ENCODE data around the gene ECHS1.
A peak's percentile ranks its signal among the peaks of the same experiment; 100 is the strongest.

Gene ECHS1

GRCh38 chr10:133356549-133357284, 16.4 kb downstream of the ECHS1 start:
- no peak for DNase-seq (ENCODE audit: low read depth)
- TF ChIP-seq CTCF (IDR thresholded peaks at IDR 0.05; ENCODE audit: insufficient read depth, low read depth, low read length, missing control alignments), result no peak
- peak overlapping the region; percentile 74 for H3K4me3 ChIP-seq (ENCODE audit: low read depth, low read length)

DNA sequence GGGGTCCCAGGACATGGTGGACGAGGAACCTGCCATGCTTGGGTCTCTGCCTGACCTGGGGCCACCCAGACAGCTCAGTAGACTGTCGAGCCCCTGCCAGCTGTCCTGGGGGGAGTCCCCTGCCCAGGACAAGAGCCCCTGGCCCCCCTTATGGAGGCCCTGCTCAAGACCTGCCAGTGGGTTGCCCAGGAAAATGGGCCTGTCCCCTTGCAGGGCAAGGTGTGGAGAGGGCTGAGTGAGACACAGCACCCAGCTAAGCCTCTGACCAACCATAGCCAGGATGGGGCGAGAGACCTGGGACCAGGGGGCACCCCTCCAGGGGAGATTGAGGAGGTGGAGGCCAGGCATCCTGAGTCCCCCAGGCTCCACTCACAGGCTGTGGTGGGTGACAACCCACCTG, 17.2 kb downstream of the ECHS1 start:
- no peak overlapping the region for H3K4me3 ChIP-seq (ENCODE audit: low read depth, low read length)
- no peak for TF ChIP-seq CTCF (IDR thresholded peaks at IDR 0.05; ENCODE audit: insufficient read depth, low read depth, low read length, missing control alignments)
- DNase-seq (ENCODE audit: low read depth), result no peak

- H3K4me3 ChIP-seq (ENCODE audit: low read depth, low read length), result no peak overlapping the region
- DNase-seq (ENCODE audit: low read depth), result no peak
- TF ChIP-seq CTCF (IDR thresholded peaks at IDR 0.05; ENCODE audit: insufficient read depth, low read depth, low read length, missing control alignments), result no peak
Measured at GRCh38 chr10:133355266-133355665, 17.9 kb downstream of the ECHS1 start.

- no peak for DNase-seq (ENCODE audit: low read depth)
- no peak for TF ChIP-seq CTCF (IDR thresholded peaks at IDR 0.05; ENCODE audit: insufficient read depth, low read depth, low read length, missing control alignments)
- no peak overlapping the region for H3K4me3 ChIP-seq (ENCODE audit: low read depth, low read length)
Measured at GRCh38 chr10:133354672-133355240, 18.4 kb downstream of the ECHS1 start.

- TF ChIP-seq CTCF (IDR thresholded peaks at IDR 0.05; ENCODE audit: insufficient read depth, low read depth, low read length, missing control alignments), result no peak
- DNase-seq (ENCODE audit: low read depth), result no peak
- H3K4me3 ChIP-seq (ENCODE audit: low read depth, low read length), result no peak overlapping the region
Measured at GRCh38 chr10:133353988-133354605, 19.1 kb downstream of the ECHS1 start.

DNA sequence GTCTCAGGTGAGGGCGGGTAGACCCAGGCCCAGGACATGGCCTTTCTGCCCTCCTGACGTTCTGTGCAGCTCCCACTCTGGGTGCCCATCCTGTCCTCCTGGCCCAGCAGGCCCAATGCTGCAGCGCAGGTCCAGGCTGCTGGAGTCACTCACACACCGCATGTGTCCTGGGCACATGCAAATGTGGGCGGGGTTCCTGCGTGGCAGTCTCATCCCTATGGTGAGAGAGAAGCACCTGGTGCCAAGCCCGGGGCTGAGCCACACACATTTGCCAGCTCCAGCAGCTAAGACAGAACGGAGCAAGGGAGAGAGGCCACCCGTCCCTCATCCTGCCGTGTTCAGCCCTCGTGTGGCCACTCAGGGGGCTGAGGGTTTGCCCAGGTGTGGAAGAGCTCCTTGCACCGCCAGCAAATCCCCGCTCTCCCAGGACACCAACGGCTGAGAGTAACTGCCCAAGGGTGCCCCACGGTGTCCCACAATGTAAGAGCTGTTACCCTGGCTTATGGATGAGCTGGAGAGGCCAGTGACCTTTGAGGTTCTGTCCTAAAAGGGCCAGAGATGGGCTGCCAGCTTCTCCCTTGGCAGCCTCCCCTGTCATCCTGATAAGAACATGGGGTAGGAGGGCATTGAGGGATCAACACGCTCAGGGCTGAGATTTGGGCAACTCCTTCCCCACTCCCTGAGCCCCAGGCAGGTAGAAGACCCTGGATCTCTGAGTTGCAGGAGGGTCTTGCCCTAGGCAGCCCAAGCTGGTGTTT, 19.8 kb downstream of the ECHS1 start:
- no peak for TF ChIP-seq CTCF (IDR thresholded peaks at IDR 0.05; ENCODE audit: insufficient read depth, low read depth, low read length, missing control alignments)
- no peak overlapping the region for H3K4me3 ChIP-seq (ENCODE audit: low read depth, low read length)
- DNase-seq (ENCODE audit: low read depth), result no peak

Measured in GM12865 (cell line).